H9 (cell line): ENCODE data around the gene SMIM28. TPM values are rescaled to one million over a fixed set of nuclear protein-coding genes. Genes with fewer than 3 reads are reported as not detected.

ENCODE experiments used
- DNase-seq: peaks from one replicate; pipeline ENCODE4 v3.0.0-alpha.2; 2017
- H2AFZ ChIP-seq: one replicate; pipeline ENCODE4 v1.6.1; 2013; ENCODE audit warnings: mild to moderate bottlenecking, low read length, control low read depth, moderate library complexity
- H2AK5ac ChIP-seq: 2 replicates; pipeline ENCODE4 v1.6.1; 2013; ENCODE audit warnings: low read length, control low read depth, mixed read lengths; ENCODE audit not compliant: insufficient read length
- H2BK120ac ChIP-seq: one replicate; pipeline ENCODE4 v1.6.1; 2013; ENCODE audit warnings: low read depth, mild to moderate bottlenecking, low read length, control low read depth, inconsistent platforms; ENCODE audit not compliant: poor library complexity, severe bottlenecking
- H2BK12ac ChIP-seq: 2 replicates; pipeline ENCODE4 v1.6.1; 2013; ENCODE audit warnings: low read length, control low read depth, mixed read lengths, low read depth; ENCODE audit not compliant: insufficient read length
- H2BK15ac ChIP-seq: 2 replicates; pipeline ENCODE4 v1.6.1; 2013; ENCODE audit warnings: low read depth, low read length, control low read depth
- H2BK20ac ChIP-seq: one replicate; pipeline ENCODE4 v1.6.1; 2013; ENCODE audit warnings: low read depth, mild to moderate bottlenecking, low read length, control low read depth, inconsistent platforms; ENCODE audit not compliant: poor library complexity, severe bottlenecking
- H2BK5ac ChIP-seq: 2 replicates; pipeline ENCODE4 v1.6.1; 2013; ENCODE audit warnings: low read length, control low read depth, mixed read lengths; ENCODE audit not compliant: insufficient read length
- H3K14ac ChIP-seq: 2 replicates; pipeline ENCODE4 v1.6.1; 2013; ENCODE audit warnings: low read length, control low read depth; ENCODE audit not compliant: insufficient read depth
- H3K18ac ChIP-seq: 2 replicates; pipeline ENCODE4 v1.6.1; 2013; ENCODE audit warnings: low read depth, mild to moderate bottlenecking, mixed read lengths, low read length, control low read depth; ENCODE audit not compliant: insufficient read length
- H3K23ac ChIP-seq: 2 replicates; pipeline ENCODE4 v1.6.1; 2013; ENCODE audit warnings: low read length, control low read depth, mixed read lengths, low read depth; ENCODE audit not compliant: insufficient read length
- H3K23me2 ChIP-seq: 2 replicates; pipeline ENCODE4 v1.6.1; 2013; ENCODE audit warnings: low read depth, mild to moderate bottlenecking, mixed read lengths, low read length, control low read depth; ENCODE audit not compliant: insufficient read length, poor library complexity, severe bottlenecking
- H3K27ac ChIP-seq: 2 replicates; pipeline ENCODE4 v1.5.1; 2013; ENCODE audit warnings: low read length, control low read depth, mixed read lengths, low read depth; ENCODE audit not compliant: insufficient read length
- H3K27me3 ChIP-seq: 2 replicates; pipeline ENCODE4 v1.6.1; 2013; ENCODE audit warnings: low read length, control low read depth, inconsistent platforms; ENCODE audit not compliant: insufficient read depth
- H3K4ac ChIP-seq: 2 replicates; pipeline ENCODE4 v1.6.1; 2013; ENCODE audit warnings: low read depth, mild to moderate bottlenecking, control low read depth, inconsistent platforms, low read length, moderate library complexity
- H3K4me1 ChIP-seq: 2 replicates; pipeline ENCODE4 v1.6.1; 2013; ENCODE audit warnings: low read length, control low read depth, inconsistent platforms; ENCODE audit not compliant: insufficient read depth
- H3K4me2 ChIP-seq: 2 replicates; pipeline ENCODE4 v1.6.1; 2013; ENCODE audit warnings: low read length, control low read depth, mixed read lengths; ENCODE audit not compliant: insufficient read length, insufficient read depth
- H3K56ac ChIP-seq: 2 replicates; pipeline ENCODE4 v1.6.1; 2013; ENCODE audit warnings: low read depth, mild to moderate bottlenecking, mixed read lengths, low read length, control low read depth; ENCODE audit not compliant: insufficient read length
- H3K79me1 ChIP-seq: 2 replicates; pipeline ENCODE4 v1.6.1; 2013; ENCODE audit warnings: low read depth, mild to moderate bottlenecking, moderate library complexity, low read length, control low read depth, inconsistent platforms; ENCODE audit not compliant: insufficient read depth, poor library complexity, severe bottlenecking
- H3K79me2 ChIP-seq: 2 replicates; pipeline ENCODE4 v1.6.1; 2013; ENCODE audit warnings: low read length, control low read depth, inconsistent platforms; ENCODE audit not compliant: insufficient read depth
- H3K9ac ChIP-seq: 2 replicates; pipeline ENCODE4 v1.6.1; 2013; ENCODE audit warnings: low read length, control low read depth, mixed read lengths; ENCODE audit not compliant: insufficient read length; ENCODE audit errors: extremely low read depth
- H3K9me3 ChIP-seq: one replicate; pipeline ENCODE4 v1.6.1; 2013; ENCODE audit warnings: low read depth, low read length, inconsistent platforms; ENCODE audit not compliant: control insufficient read depth
- H3T11ph ChIP-seq: one replicate; pipeline ENCODE4 v1.6.1; 2013; ENCODE audit warnings: mild to moderate bottlenecking, low read length, control low read depth, inconsistent platforms
- H4K20me1 ChIP-seq: one replicate; pipeline ENCODE4 v1.6.1; 2013; ENCODE audit not compliant: control insufficient read depth, insufficient read length, insufficient read depth
- H4K5ac ChIP-seq: 2 replicates; pipeline ENCODE4 v1.6.1; 2013; ENCODE audit warnings: low read depth, mild to moderate bottlenecking, mixed read lengths, low read length, control low read depth; ENCODE audit not compliant: insufficient read length
- H4K8ac ChIP-seq: replicated peaks from 2 replicates; pipeline ENCODE4 v1.6.1; 2013; ENCODE audit warnings: low read length, control low read depth, mixed read lengths, low read depth; ENCODE audit not compliant: insufficient read length
- H4K91ac ChIP-seq: 2 replicates; pipeline ENCODE4 v1.6.1; 2013; ENCODE audit warnings: low read depth, mild to moderate bottlenecking, moderate library complexity, mixed read lengths, low read length, control low read depth; ENCODE audit not compliant: insufficient read length
- H3K27ac Mint-ChIP-seq, 3 experiments: 2 replicates in 2 of 3; 3 replicates in 1 of 3; pipeline ENCODE4 v1.8.0; 2020 to 2021; ENCODE audit warnings: mixed read lengths in 3 of 3, mild to moderate bottlenecking in 1 of 3, moderate library complexity in 1 of 3
- H3K27me3 Mint-ChIP-seq: 2 replicates; pipeline ENCODE4 v1.8.0; 2021; ENCODE audit warnings: low read depth, mild to moderate bottlenecking, moderate library complexity, mixed read lengths
- H3K36me3 Mint-ChIP-seq, 3 experiments: 2 replicates in 2 of 3; 3 replicates in 1 of 3; pipeline ENCODE4 v1.8.0; 2020 to 2021; ENCODE audit warnings: low read depth in 3 of 3, mixed read lengths in 3 of 3; ENCODE audit not compliant: insufficient read depth in 1 of 3
- H3K4me1 Mint-ChIP-seq, 2 experiments: 2 replicates each; pipeline ENCODE4 v1.8.0; 2020; ENCODE audit warnings: mixed read lengths in 2 of 2
- H3K4me3 Mint-ChIP-seq, 2 experiments: 2 replicates in 1 of 2; 3 replicates in 1 of 2; pipeline ENCODE4 v1.8.0; 2020 to 2021; ENCODE audit warnings: mild to moderate bottlenecking in 2 of 2, mixed read lengths in 2 of 2, moderate library complexity in 1 of 2
- H3K9me3 Mint-ChIP-seq, 2 experiments: 2 replicates in 1 of 2; 3 replicates in 1 of 2; pipeline ENCODE4 v1.8.0; 2020; ENCODE audit warnings: mild to moderate bottlenecking in 2 of 2, mixed read lengths in 2 of 2, moderate library complexity in 1 of 2
- total RNA-seq: library from RNA; stranded (reverse); gene quantifications from 2 replicates; pipeline ENCODE4 v1.2.1, GENCODE V29; 2021
- TF ChIP-seq, protein P1 (sequence below): fragments of 200-600 bp; sonication (generic); conservative IDR thresholded peaks from 3 replicates; pipeline ENCODE4 v1.8.0; 2021; ENCODE audit warnings: antibody characterized with exemption, mild to moderate bottlenecking

SMIM28 gene
- total RNA-seq, 1 experiment from 2014 or later: not detected

DNA sequence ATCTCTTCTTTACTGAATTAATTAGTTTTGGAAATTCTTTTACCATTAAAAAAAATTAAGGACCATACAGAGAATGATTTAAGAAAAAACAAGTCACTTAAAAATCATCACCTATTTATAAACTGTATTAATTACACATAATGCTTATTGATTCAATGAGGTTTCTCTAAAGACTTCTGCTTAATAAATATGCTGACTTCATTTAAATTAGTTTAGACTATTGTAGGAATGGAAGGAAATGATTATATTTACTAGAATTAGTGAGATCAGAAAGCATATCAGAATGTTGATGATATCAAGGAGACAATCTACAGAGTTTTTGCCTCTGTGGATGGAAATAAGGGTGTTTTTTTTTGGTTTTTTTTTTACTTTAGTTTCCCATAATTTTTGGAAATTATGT is 34.6 kb upstream of the SMIM28 start:
- H4K5ac ChIP-seq: no peak overlapping the region
- no peak overlapping the region for H2BK12ac ChIP-seq
- H2BK20ac ChIP-seq: no peak overlapping the region
- no peak overlapping the region for H3K27ac ChIP-seq
- H2BK120ac ChIP-seq: no peak overlapping the region
- no peak overlapping the region for H3K9ac ChIP-seq
- no peaks in the 10 kb centered on the region for H3K36me3 Mint-ChIP-seq
- no peak overlapping the region for H2AK5ac ChIP-seq
- H3K23me2 ChIP-seq: no peaks in the 10 kb centered on the region
- H3K27me3 ChIP-seq: no peaks in the 10 kb centered on the region
- no peak overlapping the region for H3K4me3 Mint-ChIP-seq
- no peaks in the 10 kb centered on the region for H3K9me3 Mint-ChIP-seq
- TF ChIP-seq, protein P1, sequence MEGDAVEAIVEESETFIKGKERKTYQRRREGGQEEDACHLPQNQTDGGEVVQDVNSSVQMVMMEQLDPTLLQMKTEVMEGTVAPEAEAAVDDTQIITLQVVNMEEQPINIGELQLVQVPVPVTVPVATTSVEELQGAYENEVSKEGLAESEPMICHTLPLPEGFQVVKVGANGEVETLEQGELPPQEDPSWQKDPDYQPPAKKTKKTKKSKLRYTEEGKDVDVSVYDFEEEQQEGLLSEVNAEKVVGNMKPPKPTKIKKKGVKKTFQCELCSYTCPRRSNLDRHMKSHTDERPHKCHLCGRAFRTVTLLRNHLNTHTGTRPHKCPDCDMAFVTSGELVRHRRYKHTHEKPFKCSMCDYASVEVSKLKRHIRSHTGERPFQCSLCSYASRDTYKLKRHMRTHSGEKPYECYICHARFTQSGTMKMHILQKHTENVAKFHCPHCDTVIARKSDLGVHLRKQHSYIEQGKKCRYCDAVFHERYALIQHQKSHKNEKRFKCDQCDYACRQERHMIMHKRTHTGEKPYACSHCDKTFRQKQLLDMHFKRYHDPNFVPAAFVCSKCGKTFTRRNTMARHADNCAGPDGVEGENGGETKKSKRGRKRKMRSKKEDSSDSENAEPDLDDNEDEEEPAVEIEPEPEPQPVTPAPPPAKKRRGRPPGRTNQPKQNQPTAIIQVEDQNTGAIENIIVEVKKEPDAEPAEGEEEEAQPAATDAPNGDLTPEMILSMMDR: no peak
- H3K56ac ChIP-seq: no peak overlapping the region
- H3K4me1 ChIP-seq: peaks cover 4% of the 10 kb centered on the region; the same call in 1 of the 2 replicates
- H3K14ac ChIP-seq: no peak overlapping the region
- H3K23ac ChIP-seq: no peak overlapping the region
- H3K9me3 ChIP-seq: no peaks in the 10 kb centered on the region
- no peak overlapping the region for H2AFZ ChIP-seq
- H4K91ac ChIP-seq: no peak overlapping the region
- H4K8ac ChIP-seq: no peak overlapping the region
- no peaks in the 10 kb centered on the region for H3K79me2 ChIP-seq
- no peak overlapping the region for H3K4ac ChIP-seq
- H2BK5ac ChIP-seq: no peak overlapping the region
- H3K4me2 ChIP-seq: no peak overlapping the region
- no peaks in the 10 kb centered on the region for H3K79me1 ChIP-seq
- no peak for DNase-seq
- no peak overlapping the region for H3K18ac ChIP-seq
- H3T11ph ChIP-seq: no peak overlapping the region
- H3K27ac Mint-ChIP-seq: no peak overlapping the region
- no peaks in the 10 kb centered on the region for H4K20me1 ChIP-seq
- H2BK15ac ChIP-seq: no peak overlapping the region
- peaks cover 13 to 25% of the 10 kb centered on the region in 2 experiments for H3K4me1 Mint-ChIP-seq
- H3K27me3 Mint-ChIP-seq: no peaks in the 10 kb centered on the region
